Vagina (tissue), 2 donors: Measurements from ENCODE around the gene H6PD. TPM values are rescaled to one million over a fixed set of nuclear protein-coding genes. Genes with fewer than 3 reads are reported as not detected.
A peak's percentile ranks its signal among the peaks of the same experiment; 100 is the strongest.

Experiments used
- DNase-seq, 2 donors: peaks; one replicate each; pipeline ENCODE4 v3.0.0-alpha.2; 2017; ENCODE audit errors: extremely low spot score in 2 of 2
- H3K27ac ChIP-seq: fragments of 200-600 bp; sonication (generic); one replicate; pipeline ENCODE4 v1.5.1; 2019
- H3K27me3 ChIP-seq: fragments of 200-600 bp; sonication (generic); one replicate; pipeline ENCODE4 v1.5.1; 2019
- H3K36me3 ChIP-seq, 2 donors: fragments of 200-600 bp; sonication (generic); one replicate each; pipeline ENCODE4 v1.5.1; 2017 to 2019
- H3K4me1 ChIP-seq: fragments of 200-600 bp; sonication (generic); one replicate; pipeline ENCODE4 v1.5.1; 2019
- H3K4me3 ChIP-seq, 2 donors: fragments of 200-600 bp; sonication (generic); 1 replicate in 1 of 2; 2 replicates in 1 of 2; pipeline ENCODE4 v1.5.1; 2016 to 2019
- H3K9me3 ChIP-seq: fragments of 200-600 bp; sonication (generic); one replicate; pipeline ENCODE4 v1.5.1; 2019
- POLR2A ChIP-seq, 2 donors: fragments of 450-650 bp; IDR thresholded peaks; one replicate each; pipeline ENCODE4 v1.6.1; 2017; ENCODE audit warnings: antibody characterized with exemption in 2 of 2, mild to moderate bottlenecking in 2 of 2, moderate library complexity in 2 of 2
- POLR2AphosphoS5 ChIP-seq, 2 donors: sonication (generic); formaldehyde crosslinking; IDR thresholded peaks; one replicate each; pipeline ENCODE4 v1.9.0; 2017; ENCODE audit warnings: antibody characterized with exemption in 2 of 2, mild to moderate bottlenecking in 2 of 2, low read depth in 1 of 2; ENCODE audit not compliant: insufficient read depth in 1 of 2
- intact Hi-C: fragments of 100-400 bp; cut with DNase I; formaldehyde crosslinking; loops from one replicate; pipeline ENCODE4 v1.15.1; 2023
- total RNA-seq: library from RNA; depleted of rRNA; stranded (reverse); fragments of >200 nt; gene quantifications from one replicate; pipeline ENCODE4 v1.2.3, GENCODE V29; 2016
- TF ChIP-seq, protein P1 (sequence below), 3 experiments: fragments of 450-650 bp in 2 of 3; fragments of 200-600 bp in 1 of 3; sonication (generic) in 1 of 3; IDR thresholded peaks; one replicate each; pipeline ENCODE4 v1.5.1; 2017 to 2019; ENCODE audit warnings: antibody characterized with exemption in 3 of 3, mild to moderate bottlenecking in 2 of 3, moderate library complexity in 2 of 3

Gene H6PD
- total RNA-seq, 1 donor from 2014 or later = 65.1 TPM

DNA sequence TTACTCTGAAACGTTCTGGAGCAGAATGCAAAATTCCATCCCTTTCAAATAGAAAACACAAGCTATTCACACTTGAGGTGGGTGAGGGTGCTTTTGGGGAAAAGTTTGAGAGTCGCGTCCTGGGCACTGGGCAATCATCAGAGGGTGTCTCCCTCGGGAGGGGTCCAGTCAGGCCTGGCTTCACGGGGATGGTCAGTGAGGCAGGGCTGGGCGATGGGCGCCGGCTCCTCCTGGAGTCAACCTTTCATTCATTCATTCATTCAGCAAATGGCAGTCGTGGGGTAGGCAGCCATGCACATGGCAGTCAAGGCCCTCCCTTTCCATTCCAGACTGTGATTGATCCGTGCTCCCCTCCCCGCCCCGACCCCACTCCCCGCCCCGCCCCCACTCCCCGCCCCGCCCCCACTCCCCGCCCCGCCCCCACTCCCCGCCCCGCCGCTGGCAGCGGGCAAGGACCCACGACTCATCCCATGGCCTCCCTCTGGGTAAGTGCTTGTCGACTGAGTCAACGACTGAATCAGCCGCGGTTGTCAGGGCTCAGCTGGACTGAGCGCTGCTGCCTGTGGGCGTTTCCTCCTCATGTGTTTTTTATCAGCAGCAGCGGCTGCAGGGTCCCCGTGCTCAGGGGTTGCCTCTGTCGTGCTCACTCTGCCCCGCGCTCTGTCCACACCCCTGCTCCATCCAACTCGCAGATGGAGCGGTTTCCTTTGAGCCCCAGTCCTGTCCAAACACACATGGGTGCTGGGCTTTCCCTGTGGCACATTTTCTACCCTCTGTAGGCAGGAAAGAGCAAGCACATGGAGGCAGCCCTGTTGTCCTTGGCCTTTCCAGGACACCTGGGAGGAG is 45.7 kb downstream of the H6PD start:
- intact Hi-C loops = no loop called here
- Histone ChIP-seq H3K27ac (no peak overlapping the region), H3K27me3 (no peaks in the 10 kb centered on the region), H3K9me3 (no peaks in the 10 kb centered on the region), H3K4me1 (peaks cover 34% of the 10 kb centered on the region), H3K36me3 (no peaks in the 10 kb centered on the region), H3K4me3 (no peak overlapping the region)
- no peak for DNase-seq
- TF ChIP-seq POLR2AphosphoS5 (IDR thresholded peaks at IDR 0.05; ENCODE audit: insufficient read depth in 1 of 2, low read depth in 1 of 2) (peak in 1 of 2 donors; percentile 44), POLR2A (IDR thresholded peaks at IDR 0.05) (no peak)
- TF ChIP-seq, protein P1, sequence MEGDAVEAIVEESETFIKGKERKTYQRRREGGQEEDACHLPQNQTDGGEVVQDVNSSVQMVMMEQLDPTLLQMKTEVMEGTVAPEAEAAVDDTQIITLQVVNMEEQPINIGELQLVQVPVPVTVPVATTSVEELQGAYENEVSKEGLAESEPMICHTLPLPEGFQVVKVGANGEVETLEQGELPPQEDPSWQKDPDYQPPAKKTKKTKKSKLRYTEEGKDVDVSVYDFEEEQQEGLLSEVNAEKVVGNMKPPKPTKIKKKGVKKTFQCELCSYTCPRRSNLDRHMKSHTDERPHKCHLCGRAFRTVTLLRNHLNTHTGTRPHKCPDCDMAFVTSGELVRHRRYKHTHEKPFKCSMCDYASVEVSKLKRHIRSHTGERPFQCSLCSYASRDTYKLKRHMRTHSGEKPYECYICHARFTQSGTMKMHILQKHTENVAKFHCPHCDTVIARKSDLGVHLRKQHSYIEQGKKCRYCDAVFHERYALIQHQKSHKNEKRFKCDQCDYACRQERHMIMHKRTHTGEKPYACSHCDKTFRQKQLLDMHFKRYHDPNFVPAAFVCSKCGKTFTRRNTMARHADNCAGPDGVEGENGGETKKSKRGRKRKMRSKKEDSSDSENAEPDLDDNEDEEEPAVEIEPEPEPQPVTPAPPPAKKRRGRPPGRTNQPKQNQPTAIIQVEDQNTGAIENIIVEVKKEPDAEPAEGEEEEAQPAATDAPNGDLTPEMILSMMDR (IDR thresholded peaks at IDR 0.05) = no peak

- intact Hi-C loops = no loop called here
- peak in 1 of 2 donors; percentile 44 for TF ChIP-seq POLR2AphosphoS5 (IDR thresholded peaks at IDR 0.05; ENCODE audit: insufficient read depth in 1 of 2, low read depth in 1 of 2)
- TF ChIP-seq, protein P1 (IDR thresholded peaks at IDR 0.05) = no peak
- Histone ChIP-seq H3K27me3 (no peaks in the 10 kb centered on the region), H3K9me3 (no peaks in the 10 kb centered on the region), H3K36me3 (no peaks in the 10 kb centered on the region), H3K4me1 (peaks cover 25% of the 10 kb centered on the region), H3K4me3 (no peak overlapping the region), H3K27ac (peak overlapping the region; percentile 33)
- no peak for DNase-seq
Observed at GRCh38 chr1:9281071-9281827, 46.7 kb downstream of the H6PD start.

DNA sequence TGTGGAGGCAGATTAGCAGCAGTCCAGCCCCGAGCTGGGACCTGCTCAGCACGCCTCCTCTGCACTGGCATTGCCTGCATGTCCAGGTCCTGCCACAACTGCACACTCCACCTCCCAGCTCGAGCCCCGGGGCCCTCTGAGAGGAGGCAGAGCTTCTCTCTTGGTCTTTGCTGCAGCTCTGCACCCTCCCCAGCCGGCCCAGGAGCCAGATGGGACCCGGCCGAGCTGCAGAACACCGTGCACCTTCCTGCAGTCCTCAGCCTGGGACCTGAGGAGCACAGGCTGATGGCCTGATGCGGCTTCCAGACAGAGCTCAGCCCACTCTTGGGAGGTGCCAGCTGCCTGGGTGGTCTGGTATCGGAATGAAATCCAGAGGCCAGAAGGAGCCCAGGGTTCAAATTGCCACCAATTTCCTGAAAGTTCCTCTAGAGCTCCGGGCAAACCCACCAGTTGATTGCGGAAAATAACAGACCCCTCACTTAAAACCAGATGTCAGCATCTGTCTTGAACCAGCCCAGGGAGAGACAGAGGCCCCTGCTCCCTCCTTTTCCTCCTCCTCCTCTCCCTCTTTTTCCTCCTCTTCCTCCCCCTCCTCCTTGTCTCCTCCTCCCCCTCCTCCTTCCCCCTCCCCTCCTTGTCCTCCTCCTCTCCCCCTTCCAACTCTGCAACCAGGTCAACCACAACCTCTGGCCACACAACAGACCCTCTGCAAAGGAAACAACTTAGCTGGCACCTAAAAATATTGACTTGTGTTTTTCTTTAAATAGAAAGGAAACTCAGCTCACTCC is 47.5 kb downstream of the H6PD start:
- Histone ChIP-seq H3K4me1 (peaks cover 25% of the 10 kb centered on the region), H3K27ac (peak overlapping the region; percentile 33), H3K27me3 (no peaks in the 10 kb centered on the region), H3K9me3 (no peaks in the 10 kb centered on the region), H3K36me3 (no peaks in the 10 kb centered on the region), H3K4me3 (no peak overlapping the region)
- no peak for DNase-seq
- TF ChIP-seq, protein P1 (IDR thresholded peaks at IDR 0.05) = no peak
- TF ChIP-seq POLR2A (IDR thresholded peaks at IDR 0.05) = no peak
- TF ChIP-seq POLR2AphosphoS5 (IDR thresholded peaks at IDR 0.05; ENCODE audit: insufficient read depth in 1 of 2, low read depth in 1 of 2) = no peak
- intact Hi-C loops = no loop called here

GRCh38 chr1:9282696-9282955 is 48.1 kb downstream of the H6PD start:
- DNase-seq = no peak
- intact Hi-C loops = no loop called here
- H3K36me3 ChIP-seq = no peaks in the 10 kb centered on the region
- no peaks in the 10 kb centered on the region for H3K9me3 ChIP-seq
- H3K4me3 ChIP-seq = no peak overlapping the region
- no peaks in the 10 kb centered on the region for H3K27me3 ChIP-seq
- peaks cover 25% of the 10 kb centered on the region for H3K4me1 ChIP-seq
- no peak overlapping the region for H3K27ac ChIP-seq
- no peak for TF ChIP-seq POLR2AphosphoS5 (IDR thresholded peaks at IDR 0.05; ENCODE audit: insufficient read depth in 1 of 2, low read depth in 1 of 2)
- TF ChIP-seq, protein P1 (IDR thresholded peaks at IDR 0.05) = no peak
- no peak for TF ChIP-seq POLR2A (IDR thresholded peaks at IDR 0.05)
